ENCODE measurements around the gene SH3PXD2A.

The SH3PXD2A gene

DNA sequence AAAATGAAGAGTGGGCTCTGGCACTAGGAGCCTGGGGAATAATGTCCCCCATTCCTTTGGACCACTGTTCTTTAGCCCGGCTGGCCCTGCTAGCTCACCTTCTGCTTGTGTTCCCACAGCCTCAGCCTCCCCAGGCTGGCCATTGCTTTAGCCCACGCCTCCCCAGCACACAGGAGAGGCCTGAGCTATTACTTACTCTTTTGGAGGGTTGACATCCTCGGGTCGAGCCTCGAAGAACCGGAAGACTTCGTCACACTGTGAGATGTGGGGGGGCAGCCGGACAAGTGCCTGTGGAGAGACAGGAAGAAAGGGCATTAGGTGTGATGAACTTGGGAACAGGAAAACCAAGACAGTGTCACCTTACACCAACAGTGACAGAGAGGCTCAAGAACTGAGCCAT, 131.3 kb downstream of the SH3PXD2A start:
- DNase-seq, result no peak
- in situ Hi-C loops (cut with MboI; ENCODE audit: low pct_unique_long_range_greater_than_20kb, low sequenced_read_pairs), result no loop called here

DNA sequence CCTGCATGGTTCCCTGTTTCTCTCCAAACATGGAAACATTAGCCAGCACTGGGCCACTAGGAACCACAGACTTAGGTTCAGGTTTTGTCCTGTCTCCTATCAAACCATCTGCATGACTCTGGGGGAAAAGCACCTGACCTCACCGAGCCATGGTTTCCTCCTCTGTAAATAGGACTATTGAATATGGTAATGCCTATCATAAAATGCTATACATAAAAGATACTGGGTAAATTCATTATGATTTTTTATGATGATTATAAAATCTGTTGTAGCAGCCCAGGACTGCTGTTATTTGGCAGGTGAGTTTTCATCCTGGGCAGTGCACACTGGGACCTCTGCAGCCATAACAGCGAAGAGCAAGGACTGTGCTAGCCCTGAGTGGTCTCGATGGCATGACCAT, 131.8 kb downstream of the SH3PXD2A start:
- in situ Hi-C loops (cut with MboI; ENCODE audit: low pct_unique_long_range_greater_than_20kb, low sequenced_read_pairs), result no loop called here
- no peak for DNase-seq

DNA sequence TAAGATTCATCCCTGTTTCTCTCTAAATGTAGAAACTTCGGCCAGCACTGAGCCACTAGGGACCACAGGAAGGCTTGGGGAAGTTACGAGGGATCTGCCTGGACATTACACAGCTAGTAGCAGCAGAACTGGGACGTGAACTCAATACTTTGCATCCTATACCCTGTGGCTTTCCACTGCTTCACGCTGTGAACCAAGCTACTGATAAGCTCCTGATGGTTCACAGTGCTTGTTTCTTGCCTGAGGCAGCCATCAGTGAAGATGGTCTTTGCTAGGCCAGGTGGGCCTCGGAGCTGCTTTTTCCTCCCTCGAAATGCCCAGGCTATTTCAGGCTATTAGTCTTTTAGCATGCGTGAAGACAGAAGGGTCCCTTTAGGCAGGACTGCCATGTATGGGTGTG, 132.7 kb downstream of the SH3PXD2A start:
- DNase-seq, result no peak
- in situ Hi-C loops (cut with MboI; ENCODE audit: low pct_unique_long_range_greater_than_20kb, low sequenced_read_pairs), result no loop called here

DNA sequence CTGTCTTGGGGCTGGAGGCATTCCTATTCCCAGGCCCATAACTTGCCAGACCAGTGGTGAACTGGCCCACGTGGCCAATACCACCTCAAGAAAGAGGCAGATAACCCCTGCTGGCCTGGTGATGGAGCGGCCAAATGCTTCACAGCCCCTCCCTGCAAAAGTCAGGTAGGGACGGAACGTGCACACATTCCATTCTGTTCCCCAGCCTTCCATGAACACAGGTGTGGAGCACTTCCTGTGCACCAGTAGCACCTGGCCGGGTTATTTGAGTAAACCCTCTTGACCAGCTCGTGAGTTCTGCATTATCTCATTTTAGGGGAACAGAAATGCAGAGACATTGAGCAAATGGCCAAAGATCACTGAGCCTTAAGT, 134.4 kb downstream of the SH3PXD2A start:
- in situ Hi-C loops (cut with MboI; ENCODE audit: low pct_unique_long_range_greater_than_20kb, low sequenced_read_pairs), result no loop called here

DNA sequence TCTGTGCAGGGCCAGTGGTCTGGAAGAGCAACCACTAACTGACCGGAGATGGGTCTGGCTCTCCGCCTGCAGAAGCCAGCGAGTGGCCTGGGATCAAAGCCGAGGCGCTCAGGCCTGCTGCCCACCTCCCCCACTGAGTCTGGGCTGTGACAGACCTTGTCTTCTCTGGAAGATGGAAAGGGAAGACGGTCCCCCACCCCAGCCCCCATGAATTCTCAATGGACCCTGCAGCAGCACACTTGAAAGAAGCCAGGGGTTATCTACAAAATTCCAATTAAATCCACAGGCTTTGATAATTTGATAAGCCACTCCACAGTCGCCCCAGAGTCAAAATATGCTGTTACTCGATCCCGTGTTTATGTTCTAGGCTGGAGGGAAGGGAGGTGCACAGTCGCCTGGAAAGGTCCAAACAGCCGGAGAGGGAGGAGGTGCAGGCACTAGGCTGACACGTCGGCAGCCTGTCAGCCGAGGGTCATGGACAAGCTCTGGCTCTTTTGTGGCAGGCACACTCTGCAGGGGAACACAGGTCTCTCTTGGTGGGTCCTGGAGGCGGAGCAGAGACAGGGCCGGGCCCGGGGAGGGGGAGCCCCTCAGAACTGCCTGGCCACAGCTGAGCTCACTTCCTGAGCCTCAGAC, 134.9 kb downstream of the SH3PXD2A start:
- in situ Hi-C loops (cut with MboI; ENCODE audit: low pct_unique_long_range_greater_than_20kb, low sequenced_read_pairs), result no loop called here
- no peak for DNase-seq

More for the DNA sequence above, 134.4 kb downstream of the SH3PXD2A start:
- no peak for DNase-seq

DNA sequence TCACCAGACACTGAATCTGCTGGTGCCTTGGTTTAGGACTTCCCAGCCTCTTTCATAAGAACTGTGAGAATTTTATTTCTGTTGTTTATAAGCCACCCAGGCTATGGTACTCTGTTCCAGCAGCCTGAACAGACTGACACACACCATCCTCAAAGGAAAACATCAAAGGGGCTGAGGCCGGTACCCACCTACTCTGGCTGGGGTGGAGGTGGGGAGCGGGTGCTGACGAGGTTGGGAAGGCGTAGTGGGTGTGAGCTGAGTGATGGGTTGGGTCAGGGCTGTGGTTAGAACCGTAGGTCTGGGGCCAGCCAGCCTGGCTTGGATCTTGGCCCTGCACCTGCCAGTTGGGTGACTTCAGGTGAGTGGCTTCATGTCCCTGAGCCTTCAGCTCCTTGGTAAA, 136.3 kb downstream of the SH3PXD2A start:
- no peak for DNase-seq
- in situ Hi-C loops (cut with MboI; ENCODE audit: low pct_unique_long_range_greater_than_20kb, low sequenced_read_pairs), result loop anchor here (10.0 kb wide), 1 partner anchor 146 kb away; no protein-coding TSS in a partner anchor

DNA sequence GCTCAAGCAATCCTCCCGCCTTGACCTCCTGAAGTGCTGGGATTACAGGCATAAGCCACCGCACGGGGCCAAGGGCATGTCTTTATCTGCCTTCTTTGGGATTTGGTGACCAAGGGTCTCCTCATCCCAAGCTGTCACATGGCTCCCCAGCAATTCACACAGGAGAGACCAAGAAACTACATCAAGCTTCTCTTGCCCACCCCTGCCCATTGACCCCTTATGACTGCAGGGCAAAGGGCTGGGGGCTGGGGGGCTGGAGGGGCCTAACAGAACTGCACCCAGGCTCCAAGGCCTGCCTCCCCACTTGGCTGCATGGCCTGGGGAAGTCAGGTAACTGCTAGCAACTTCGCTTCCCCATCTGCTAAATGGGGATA, 137.1 kb downstream of the SH3PXD2A start:
- DNase-seq, result no peak
- in situ Hi-C loops (cut with MboI; ENCODE audit: low pct_unique_long_range_greater_than_20kb, low sequenced_read_pairs), result loop anchor here (10.0 kb wide), 1 partner anchor 147 kb away; no protein-coding TSS in a partner anchor

DNA sequence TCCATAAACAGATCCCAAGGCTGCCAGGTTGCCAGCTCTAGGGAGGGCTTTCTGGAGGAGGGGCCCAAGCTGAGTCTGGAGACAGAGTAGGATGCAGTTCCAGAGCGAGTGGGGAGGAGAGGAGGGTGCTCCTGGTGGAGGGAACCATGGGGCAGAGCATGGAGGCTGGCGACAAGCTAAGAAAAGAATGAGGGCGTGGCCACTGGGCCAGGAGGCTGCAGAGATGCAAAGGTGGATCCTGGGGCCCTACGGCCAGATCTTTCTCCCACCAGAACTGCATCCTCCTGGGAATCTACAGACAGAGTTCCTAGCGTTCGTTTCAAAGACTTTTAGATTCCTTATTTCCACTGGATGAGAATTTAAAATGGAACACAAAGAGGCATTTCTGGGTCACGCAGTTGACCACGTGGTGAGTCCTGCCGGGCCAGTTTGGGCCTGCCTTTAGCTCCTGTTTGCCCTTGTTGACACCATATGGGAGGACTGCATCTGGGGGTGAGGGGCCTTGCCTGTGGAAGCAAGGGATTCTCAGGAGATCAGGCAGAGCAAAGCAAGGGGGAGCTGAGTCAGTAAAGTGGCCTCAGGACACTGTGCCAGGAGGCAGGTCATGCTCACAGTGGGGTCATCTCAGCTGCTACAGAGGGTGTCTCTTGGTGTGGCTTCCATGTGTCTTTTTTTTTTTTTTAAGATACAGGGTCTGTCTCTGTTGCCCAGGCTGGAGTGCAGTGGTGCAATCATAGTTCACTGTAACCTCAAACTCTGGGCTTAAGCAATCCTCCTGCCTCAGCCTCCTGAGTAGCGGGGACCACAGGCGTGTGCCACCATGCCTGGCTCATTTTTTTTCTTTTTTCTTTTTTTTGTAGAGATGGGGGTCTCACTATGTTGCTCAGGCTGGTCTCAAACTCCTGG, 137.8 kb downstream of the SH3PXD2A start:
- DNase-seq, result no peak
- in situ Hi-C loops (cut with MboI; ENCODE audit: low pct_unique_long_range_greater_than_20kb, low sequenced_read_pairs), result loop anchor here (10.0 kb wide), 1 partner anchor 147 kb away; no protein-coding TSS in a partner anchor

DNA sequence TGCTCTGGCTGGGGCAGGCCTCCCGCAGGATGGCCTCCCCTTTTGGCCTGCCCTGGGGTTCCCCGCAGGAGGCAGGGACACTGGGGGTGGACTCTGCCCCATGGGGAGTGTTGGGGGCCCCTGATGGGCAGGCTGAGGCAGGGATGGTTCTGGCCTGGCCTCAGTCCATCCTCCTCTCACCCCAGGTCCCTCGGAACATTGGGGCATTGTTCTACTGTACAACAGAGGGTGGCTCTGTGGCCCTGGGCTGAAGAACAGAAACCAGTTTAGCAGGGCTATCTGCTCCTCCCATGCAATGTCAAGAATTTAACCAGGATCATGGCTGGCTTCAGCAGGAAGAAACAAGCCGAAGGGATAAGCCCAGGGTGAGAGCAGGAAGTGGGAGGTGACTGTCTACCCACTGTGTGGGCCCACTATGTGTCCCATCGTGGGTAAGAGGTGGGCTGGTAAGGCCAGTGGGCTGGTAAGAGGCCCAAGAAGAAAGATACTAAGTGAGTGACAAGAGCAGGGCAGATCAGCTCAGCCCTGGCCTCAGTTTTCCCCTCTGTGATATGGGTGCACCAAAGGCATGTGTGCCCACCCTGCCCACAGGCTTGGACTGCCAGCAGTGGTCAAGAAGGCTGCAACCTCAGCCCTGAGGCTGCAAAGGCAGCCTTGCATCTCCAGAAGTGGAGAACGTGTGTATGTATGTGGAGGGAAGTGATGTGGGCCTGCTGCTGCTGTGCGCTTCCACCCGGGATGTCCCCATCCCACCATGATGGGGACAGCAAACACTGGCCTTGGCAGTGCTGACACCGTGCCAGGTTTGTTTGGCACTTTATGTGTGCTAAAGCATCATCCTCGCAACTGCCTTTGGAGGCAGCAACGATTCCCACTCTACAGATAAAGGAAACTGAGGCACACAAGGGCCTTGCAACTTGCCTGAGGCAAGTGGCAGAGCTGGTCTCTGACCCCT, 138.9 kb downstream of the SH3PXD2A start:
- no peak for DNase-seq
- in situ Hi-C loops (cut with MboI; ENCODE audit: low pct_unique_long_range_greater_than_20kb, low sequenced_read_pairs), result loop anchor here (10.0 kb wide), 1 partner anchor 148 kb away; no protein-coding TSS in a partner anchor

DNA sequence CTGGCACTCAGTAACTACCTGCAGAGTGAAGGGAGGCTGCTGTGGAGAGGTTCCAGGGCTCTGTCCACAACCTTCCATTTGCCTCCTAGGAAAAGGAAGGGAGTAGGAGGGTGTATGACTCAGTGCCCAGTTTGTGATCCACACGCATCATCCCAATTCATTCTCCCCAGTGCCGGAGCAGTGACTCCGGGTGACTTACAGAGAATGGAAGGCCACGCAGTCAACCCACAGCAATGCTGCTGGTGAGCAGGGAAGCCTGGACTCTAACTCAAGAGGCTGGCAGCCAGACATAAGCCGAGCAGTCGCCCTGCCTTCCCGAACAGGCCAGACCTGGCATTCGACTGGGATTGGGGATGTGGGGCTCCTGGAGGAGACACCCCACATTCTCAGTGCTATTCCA, 139.9 kb downstream of the SH3PXD2A start:
- in situ Hi-C loops (cut with MboI; ENCODE audit: low pct_unique_long_range_greater_than_20kb, low sequenced_read_pairs), result loop anchor here (10.0 kb wide), 1 partner anchor 149 kb away; no protein-coding TSS in a partner anchor
- no peak for DNase-seq

DNA sequence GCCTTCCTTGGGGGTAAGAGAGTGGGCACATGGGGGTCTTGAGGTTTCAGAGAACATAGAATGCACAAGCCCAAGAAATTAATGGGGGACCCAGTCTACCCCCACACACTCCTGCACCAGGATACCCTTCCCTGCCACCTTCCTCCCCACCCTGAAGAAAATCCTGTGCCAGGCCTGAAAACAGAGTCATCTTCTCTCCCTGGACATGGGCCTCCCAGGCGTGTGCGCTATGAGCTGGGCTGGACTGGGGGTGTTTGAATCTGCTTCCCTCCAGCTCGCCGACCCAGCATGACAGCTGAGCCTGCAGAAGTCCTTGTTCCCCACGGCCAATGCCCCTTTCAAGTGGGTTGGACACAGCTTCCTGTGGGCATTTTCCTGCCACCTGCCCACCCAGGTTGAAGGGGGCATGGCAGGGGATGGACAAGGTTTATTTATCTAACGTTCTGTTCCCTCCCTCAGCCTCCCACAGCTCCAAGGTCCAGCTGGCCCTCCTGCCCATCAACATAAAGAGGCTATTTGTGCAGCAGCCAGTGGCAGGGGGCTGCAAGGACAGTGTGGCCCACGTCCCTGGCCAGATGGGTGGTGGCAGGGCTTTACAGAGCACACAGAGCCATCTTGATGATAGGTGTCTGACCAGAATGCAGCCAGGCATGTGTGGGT, 141.0 kb downstream of the SH3PXD2A start:
- in situ Hi-C loops (cut with MboI; ENCODE audit: low pct_unique_long_range_greater_than_20kb, low sequenced_read_pairs), result loop anchor here (10.0 kb wide), 1 partner anchor 150 kb away; no protein-coding TSS in a partner anchor
- DNase-seq, result no peak

DNA sequence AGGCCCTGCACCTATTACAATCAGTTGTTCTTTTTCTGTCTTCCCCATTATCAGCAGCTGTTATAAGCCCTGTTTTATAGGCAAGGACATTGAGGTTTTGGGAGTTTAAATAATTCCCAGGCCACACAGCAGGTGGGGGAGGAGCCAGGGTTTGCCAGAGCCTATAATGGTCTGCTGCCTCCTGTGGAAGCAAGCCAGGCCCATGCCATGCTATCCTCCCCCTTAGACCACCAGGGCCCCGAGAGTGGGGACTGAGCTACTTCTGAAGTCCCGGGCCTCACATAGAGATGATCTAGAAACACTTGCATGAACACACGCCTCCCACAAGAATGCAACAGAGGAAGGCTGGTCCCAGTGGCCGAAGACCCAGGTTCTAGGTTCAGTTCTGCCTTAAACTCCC, 141.7 kb downstream of the SH3PXD2A start:
- in situ Hi-C loops (cut with MboI; ENCODE audit: low pct_unique_long_range_greater_than_20kb, low sequenced_read_pairs), result loop anchor here (10.0 kb wide), 1 partner anchor 151 kb away; no protein-coding TSS in a partner anchor
- no peak for DNase-seq

DNA sequence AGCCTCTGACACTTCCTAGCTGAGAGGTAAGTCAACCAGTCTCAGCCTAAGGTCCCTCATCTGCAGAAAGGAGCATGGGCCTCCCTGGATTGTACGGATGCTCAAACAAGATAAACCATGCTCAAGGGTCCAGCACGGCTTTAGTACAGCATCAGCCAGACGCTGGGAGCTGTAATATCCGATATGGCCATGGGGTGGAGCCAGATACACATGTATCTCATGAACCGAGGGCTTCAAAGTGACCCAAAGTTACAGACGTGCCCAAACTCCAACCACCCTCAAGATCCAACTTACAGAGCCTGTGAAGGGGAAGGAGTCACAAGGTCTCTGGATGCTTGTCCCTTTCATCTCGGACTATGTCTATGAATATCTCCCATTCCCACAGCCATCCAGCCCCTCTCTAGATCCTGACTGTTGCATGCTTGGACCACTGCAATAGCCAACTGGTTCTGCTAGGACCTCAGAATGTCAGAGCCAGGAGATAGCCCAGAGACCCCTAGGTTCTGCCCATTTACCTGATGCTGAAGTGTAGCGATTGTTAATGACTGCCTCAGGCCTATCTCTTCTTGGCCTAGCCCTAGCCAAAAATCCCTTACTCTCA, 142.4 kb downstream of the SH3PXD2A start:
- peak; percentile 80 for DNase-seq
- in situ Hi-C loops (cut with MboI; ENCODE audit: low pct_unique_long_range_greater_than_20kb, low sequenced_read_pairs), result loop anchor here (10.0 kb wide), 1 partner anchor 152 kb away; no protein-coding TSS in a partner anchor

DNA sequence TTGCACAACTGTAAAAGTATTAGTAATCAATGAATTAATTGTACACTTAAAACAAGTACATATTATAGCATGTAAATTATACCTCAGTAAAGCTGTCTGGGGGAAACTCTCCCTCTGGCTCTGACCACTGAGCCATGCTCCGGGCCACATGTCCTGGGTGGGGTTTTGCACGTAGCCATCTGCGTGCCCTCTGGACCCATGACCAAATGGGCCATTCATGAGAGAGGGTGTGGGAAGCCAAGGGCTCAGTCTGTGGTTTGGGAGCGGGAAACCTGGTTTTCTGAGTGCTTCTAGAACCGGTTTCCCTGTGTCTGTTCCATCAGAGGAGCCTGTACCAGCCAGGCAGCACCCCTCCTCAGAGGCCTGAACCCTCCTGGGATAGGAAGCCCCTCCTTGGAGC, 143.2 kb downstream of the SH3PXD2A start:
- in situ Hi-C loops (cut with MboI; ENCODE audit: low pct_unique_long_range_greater_than_20kb, low sequenced_read_pairs), result loop anchor here (10.0 kb wide), 1 partner anchor 153 kb away; no protein-coding TSS in a partner anchor
- DNase-seq, result no peak

DNA sequence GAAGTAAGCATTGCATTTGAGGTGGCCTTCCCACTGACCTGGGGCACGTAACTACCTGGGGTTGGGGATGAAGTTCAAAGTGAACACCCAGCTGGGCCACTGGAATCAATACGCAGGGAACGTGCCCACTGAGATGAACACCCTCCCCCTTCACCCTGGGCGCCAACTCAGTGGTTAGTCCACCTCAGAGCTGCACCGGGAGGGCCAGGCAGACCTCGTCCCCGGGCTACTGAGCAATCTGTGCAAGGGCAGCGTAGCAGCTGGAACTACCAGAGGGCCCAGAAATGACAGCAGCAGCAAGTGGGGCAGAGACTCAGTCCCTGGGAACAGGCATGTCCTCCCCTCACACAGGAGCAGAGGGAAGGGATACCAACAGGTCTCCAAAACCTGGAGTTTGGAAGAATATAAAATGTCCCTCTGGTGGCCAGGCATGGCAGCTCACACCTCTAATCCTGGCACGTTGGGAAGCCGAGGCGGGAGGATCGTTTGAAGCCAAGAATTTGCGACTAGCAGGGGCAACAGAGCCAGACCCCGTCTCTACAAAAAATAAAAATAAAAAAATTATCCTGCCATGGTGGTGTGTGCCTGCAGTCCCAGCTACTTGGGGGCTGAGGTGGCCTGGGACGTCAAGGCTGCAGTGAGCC, 143.9 kb downstream of the SH3PXD2A start:
- no peak for DNase-seq
- in situ Hi-C loops (cut with MboI; ENCODE audit: low pct_unique_long_range_greater_than_20kb, low sequenced_read_pairs), result loop anchor here (10.0 kb wide), 1 partner anchor 153 kb away; no protein-coding TSS in a partner anchor

DNA sequence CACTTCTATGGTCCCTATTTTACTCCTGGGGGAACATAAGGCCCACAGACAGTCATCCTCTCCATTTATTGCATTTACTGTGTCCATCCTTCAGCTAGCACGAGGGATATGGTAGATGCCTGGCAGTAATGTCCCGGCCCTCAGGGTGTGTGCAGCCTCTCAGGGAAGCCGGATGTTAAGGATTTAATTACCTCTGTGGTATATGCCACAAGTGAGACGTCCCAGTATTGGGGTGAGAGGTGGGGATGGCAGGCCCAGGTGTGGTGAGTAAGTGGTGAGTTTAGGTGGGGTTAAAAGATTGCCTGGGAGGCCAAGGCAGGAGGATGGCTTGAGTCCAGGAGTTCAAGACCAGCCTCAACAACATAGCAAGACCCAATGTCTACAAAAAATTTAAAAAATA, 144.9 kb downstream of the SH3PXD2A start:
- in situ Hi-C loops (cut with MboI; ENCODE audit: low pct_unique_long_range_greater_than_20kb, low sequenced_read_pairs), result loop anchor here (10.0 kb wide), 1 partner anchor 154 kb away; no protein-coding TSS in a partner anchor
- DNase-seq, result no peak

DNA sequence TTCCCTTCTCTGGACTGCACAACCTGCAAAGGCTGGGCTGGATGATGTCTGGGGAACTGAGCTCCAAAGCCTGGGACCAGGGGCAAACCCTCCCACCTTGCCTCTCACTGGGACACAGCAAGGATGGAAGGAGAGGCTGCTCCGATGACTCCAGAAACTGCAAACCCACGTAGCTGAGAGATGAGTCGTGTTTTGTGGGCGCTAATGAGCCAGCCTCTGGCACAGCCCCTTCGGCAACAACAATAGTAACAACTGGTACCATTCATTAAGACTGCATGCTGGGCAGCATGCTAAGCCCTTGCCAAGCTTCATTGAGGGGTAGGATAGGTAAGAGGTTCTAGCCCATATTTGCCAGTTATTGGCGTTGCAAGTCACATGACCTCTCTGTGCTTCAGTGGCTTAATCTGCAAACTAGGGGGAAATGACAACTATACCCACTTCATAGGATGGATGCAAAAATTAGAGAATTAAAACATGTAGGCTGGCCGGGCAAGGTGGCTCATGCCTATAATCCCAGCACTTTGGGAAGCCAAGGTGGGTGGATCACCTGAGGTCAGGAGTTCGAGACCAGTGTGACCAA, 145.9 kb downstream of the SH3PXD2A start:
- in situ Hi-C loops (cut with MboI; ENCODE audit: low pct_unique_long_range_greater_than_20kb, low sequenced_read_pairs), result no loop called here
- DNase-seq, result no peak

All from KBM-7 (cell line).